ENCODE data around the gene RC3H1.

- TF ChIP-seq POLR2A (IDR thresholded peaks at IDR 0.05) (no peak), CTCF (IDR thresholded peaks at IDR 0.05) (no peak)
These were observed 61.5 kb downstream of the RC3H1 start for GRCh38 chr1:173960625-173961024.
